A172 (cell line): ENCODE results near the gene CDK17. TPM values are rescaled to one million over a fixed set of nuclear protein-coding genes. Genes with fewer than 3 reads are reported as not detected.
A peak's percentile ranks its signal among the peaks of the same experiment; 100 is the strongest.

ENCODE experiments used
- DNase-seq: peaks from one replicate; pipeline ENCODE4 v3.0.0-alpha.2; 2015; ENCODE audit warnings: low spot score
- total RNA-seq: library from RNA; depleted of rRNA; stranded (reverse); fragments of >200 nt; shearing (Covaris generic); gene quantifications from 2 replicates; pipeline ENCODE4 v1.2.3, GENCODE V29; 2014

The CDK17 gene
- total RNA-seq, 1 experiment from 2014 or later, result 43.3 TPM

DNA sequence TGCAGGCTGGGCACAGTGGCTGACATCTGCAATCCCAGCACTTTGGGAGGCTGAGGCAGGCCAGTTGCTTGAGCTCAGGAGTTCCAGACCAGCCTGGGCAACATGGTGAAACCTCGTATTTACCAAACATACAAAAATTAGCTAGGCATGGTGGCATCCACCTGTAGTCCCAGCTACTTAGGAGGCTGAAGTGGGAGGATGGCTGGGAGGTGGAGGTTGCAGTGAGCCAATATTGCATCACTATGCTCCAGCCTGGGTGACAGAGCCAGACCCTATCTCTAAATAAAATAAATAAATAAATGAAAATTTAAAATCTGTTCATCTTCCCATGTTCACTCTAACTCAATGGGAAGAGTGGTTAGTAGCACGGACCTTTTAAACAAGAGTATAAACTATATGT is 134.8 kb downstream of the CDK17 start:
- no peak for DNase-seq

DNA sequence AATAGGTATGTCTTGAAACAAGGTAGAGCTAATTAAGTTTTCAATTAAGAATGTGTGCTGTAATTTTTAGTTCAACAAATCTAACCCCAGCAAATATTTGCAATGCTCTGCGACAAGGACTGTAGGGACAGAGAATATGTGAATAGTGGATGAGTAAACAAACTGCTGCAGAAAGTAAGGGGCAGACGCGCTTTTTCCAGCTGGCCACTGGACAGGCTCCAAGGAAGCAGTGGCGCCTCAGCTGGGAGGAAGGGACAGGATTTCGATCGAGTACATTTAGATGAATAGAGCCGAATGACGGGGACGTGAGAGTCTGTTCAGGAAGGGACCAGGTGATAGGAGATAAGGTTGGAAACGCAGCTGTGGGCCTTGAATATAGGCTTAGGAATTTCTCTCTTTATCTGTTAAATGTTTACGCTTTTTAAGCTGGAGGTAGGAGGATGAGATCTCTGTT is 136.8 kb downstream of the CDK17 start:
- DNase-seq, result no peak

DNA sequence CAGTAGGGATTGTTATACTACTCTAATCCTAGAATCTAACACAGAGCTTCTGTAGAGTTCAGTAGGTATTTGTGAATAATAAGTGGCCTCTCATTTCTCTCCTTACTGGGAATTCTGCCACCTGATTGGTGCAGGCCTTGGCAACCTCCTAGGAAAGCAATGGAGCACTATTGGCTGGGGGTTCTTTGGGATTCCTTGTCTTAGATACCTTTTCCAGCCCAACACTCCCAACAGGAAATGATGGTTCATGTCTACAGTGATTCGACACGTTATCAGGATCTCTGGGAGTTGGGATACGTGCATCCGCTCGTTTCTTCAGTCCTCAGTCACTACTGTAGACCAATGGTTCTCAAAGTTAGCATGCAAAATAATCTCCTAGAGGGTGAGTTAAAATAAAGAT is 138.7 kb downstream of the CDK17 start:
- no peak for DNase-seq

DNA sequence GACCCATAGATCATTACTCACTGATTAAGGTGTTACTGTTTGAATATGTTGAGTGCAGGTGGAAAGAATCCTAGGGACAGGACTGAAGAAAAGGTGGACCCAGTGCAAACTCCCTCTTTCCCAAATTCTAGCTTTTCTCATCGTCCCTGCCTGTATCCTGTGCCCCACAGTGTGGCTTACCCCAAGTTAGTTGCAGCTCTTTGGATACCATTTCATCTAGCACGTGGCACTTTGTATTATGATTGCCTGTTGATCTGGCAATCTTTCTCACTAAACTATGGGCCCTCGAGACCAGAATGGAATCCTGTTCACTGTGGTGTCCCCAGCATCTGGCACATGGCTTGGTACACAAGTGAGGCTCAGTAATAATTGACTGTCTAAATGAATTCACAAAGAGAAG is 139.6 kb downstream of the CDK17 start:
- DNase-seq, result no peak

DNA sequence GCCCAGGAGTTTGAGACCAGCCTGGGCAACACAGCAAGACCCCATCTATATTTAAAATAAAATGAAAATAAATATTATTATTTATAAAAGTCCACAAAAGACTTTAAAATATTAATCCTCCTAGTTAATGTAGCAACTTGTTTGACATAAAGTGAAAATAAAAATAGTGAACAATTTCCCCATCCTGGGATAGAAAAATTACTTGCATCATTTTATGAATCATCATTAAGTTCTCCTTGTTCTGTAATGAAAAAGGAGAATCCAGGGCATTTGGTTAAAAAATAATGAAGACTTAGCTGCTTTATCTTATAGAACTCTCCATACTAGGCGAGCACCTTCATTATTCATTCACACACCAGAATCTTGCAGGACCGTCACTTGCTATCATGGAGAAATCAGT is 140.0 kb downstream of the CDK17 start:
- DNase-seq, result no peak

DNA sequence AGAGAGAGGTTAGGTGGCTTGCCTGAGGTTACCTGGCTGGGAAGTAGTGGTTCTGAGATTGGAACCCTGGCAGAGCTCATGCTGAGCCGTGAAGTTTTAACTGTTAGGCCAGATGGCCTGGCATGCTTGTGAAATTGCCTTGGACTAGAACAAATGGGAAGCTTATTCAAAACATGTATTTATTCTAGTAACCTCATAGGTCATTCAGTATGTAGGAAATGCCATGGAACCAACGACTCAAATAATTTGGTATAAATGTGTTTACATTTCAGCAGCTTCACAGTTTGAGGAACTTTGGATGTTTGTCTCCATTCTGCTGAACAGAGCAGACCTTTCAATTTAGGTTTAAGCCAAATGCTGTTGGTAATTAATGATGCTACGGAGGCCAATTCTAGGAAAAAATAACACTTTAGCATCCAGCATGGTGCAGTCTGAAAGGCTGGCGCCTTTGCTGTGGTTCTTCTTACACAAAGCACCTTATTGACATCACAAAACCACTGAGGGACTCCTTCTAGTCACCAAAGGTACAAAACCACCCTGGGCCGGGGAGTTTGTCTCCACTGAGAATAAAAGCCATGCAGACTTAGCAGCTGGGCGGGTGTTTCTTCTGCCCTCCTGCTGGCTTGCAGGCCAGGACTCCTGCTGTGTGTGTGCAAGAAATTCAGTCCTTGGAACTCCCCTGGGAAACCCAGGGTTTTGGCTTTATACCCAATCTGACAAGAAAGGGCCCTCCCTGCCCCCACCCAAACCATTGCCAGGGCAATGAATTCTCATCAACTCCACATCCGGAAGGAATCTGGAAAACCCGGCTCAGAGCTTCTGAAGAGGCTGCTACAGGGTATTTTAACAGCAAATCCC is 141.9 kb downstream of the CDK17 start:
- DNase-seq, result peak; percentile 82

DNA sequence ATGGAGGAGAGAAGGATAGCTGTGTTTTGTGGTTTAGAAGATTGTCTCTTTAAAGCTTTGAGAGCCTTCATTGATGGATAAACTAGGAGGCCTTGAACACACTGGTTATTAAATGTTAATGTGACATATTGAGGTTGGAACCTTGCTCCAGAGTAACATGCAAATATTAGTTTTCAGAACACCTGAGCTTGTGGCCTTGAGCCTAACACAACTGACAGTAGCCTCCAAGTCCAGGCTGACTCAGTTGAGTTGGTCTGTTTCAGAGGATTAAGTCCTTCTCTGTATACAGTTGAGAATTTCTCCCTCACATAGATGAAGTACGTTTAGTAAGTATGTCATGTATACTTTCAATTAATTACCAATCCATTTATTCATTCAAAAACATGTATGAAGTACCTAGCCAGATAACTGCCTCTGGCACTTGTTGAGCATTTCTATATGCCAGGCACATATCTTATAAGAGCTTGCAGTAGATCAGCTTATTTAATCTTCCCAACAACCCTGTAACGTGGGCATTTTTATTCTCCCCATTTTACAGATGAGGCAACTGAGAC is 142.6 kb downstream of the CDK17 start:
- DNase-seq, result no peak

DNA sequence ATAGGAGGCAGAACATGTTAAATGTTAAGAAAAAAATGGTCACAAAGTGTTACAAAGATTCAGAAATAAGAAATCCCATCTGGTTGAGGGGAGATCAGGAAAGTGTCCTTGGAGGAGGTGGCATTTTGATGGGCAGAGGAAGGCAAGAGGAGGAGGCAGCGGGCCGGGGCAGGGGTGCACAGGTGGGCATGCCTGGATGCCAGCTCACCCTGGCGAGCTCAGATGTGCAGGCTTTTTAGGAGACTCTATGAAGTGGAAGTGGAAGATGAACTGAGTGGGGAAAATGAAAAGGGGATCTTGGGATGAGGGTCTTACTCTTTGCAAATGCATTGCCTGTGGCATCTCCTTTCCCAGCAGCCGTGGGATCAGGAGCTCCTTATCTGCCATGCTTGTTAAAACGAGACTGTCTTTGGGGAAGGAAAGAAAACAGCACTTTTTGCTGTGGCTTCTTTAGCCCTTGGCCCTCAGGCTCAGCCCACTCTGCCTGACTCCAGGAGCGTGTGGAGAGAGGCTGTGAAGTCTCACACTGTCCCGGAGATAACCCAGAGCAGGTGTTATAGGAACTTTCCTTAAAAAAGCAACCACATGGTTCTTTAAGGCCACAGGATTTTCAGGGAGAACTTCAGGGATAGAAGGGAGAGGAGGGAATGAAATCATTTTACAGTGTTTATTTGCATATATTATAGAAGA is 143.4 kb downstream of the CDK17 start:
- DNase-seq, result no peak

DNA sequence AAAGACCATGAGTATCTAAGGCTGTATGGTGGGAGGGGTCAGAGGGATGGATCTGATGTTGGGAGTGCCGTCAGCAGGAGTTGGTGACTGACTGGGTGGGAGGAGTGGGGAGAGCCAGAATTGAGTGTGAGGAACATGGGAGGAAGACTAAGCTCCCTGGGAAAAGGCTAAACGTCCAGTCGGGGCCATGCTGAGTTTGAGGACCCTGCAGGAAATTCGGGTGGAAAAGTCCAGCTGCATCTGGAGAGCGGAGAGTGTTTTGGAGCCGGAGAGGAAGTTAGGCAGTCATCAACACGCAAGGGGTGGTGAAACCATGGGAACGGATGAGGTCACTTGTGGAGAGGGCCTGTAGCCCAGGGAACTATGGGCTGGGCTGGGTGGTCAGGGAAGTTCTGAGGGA is 145.2 kb downstream of the CDK17 start:
- DNase-seq, result no peak

DNA sequence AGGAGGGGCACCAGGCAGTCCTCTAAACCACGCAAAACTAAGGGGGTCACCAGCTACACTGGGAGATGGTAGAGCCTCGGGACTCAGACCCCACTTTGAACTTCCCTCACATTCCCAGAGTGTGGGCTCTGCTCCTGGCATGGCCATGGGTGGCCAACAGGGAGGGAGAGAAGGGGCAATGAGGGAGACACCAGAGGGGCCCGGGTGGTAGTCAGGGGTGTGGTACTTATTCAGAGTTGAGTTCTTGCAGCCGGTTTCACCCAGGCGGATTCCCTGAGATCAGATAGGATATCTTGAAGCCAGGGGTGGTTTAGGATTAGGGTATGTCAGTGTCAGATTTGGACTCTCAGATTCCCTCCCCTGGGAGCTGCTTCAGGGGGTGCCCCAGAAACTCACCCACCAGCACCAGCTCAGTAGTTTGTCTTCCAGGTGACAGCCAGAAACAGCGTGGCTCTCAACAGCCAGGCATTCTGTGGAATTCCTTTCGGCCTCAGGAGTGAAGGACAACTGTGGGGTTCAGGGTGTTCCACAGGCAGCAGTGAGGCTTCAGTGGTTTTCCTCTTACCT is 150.0 kb downstream of the CDK17 start:
- DNase-seq, result no peak

DNA sequence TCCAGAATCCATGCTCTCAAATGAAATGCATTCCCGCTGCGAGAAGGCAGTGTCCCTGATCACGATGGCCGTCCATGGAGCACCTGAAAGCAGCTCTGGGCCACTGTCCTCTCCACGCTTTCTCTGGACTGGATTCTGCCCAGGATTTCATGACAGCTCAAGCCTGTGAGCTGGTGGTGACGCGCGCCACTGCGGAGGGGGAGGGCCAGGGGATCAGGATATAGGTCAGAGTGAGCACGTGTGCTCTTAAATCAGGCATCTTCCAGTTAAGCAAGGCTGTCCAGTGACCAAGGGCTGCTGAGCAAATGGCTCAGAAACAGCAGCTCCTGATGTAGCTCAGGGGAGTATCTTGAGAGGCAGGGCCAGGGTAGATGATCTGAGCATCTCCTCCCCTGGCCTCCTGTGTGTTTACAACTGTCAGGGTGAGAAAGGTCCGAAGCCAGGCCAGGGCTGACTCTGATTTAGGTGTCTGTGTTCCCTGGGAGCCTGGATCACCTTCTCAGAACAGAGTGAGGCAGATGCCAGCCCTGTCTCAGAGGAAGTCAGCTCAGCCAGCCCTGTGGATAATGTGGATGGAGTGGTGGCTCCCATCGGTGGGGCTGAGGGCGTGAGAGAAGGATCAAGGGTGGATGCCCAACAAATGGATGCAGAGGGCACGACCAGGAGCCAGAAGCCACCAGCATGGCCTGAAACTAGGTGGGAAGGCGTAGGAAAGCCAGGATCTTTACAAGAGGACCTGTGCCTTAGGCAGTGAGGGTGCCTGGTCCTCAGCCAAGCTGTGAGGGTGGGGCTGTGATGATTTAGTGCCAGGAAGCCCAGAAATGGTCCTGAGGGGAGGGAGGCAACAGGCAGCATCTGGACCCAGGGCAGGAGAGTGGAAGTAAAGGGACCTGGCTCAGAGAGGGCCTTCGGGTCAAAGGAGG is 150.8 kb downstream of the CDK17 start:
- peak; percentile 48 for DNase-seq

DNA sequence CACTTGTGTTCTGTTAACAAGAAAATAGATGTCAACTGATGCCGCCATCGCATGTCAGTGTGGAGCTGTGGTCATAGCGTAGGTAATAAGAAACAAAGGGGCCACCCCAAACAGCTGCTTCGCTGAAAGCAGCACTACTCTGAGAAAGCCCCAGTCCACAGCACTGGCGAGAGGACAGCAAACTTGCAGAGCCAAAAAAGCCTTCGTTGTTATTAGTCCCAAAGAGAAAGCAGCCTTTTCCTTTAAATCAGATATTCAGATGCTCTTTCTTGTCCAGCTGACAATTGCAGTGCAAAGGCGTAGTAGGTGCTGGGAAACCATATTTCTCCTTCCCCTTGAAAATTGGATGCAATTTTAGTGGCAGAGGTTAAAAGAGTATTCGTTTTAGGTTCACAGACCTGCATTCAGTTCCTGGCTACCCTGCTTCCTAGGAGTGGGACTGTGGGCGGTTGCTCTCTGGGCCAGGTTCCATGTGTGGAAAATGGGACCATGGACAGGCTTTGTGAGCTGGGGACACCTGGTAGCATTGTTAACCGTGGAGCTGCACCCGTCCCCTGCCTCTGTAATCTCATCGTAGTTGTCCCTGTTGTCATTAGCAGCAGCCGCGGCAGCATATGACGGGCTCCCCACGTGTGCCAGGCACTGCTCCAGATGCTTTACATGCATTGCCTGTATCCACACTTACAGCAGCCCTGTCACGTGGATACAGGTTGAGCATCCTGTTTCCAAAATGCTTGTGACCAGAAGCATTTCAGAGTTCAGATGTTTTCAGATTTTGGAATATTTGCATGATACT is 151.9 kb downstream of the CDK17 start:
- DNase-seq, result no peak

DNA sequence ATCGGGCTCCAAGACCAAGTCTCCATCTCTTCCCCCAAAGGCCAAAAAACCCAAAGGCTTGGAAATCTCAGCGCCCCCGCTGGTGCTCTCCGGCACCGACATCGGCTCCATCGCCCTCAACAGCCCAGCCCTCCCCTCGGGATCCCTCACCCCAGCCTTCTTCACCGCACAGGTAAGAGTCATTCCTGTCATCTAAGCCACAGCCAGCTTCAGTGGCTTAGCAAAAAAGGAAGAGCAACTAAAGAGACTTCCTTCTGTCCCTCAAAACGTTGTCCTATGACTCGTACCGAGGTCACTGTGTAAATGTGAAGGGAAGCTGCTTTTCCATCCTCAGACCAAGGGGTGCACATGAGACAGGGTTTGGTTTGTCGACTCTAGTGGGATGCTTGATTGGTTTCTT is 152.7 kb downstream of the CDK17 start:
- peak; percentile 47 for DNase-seq

DNA sequence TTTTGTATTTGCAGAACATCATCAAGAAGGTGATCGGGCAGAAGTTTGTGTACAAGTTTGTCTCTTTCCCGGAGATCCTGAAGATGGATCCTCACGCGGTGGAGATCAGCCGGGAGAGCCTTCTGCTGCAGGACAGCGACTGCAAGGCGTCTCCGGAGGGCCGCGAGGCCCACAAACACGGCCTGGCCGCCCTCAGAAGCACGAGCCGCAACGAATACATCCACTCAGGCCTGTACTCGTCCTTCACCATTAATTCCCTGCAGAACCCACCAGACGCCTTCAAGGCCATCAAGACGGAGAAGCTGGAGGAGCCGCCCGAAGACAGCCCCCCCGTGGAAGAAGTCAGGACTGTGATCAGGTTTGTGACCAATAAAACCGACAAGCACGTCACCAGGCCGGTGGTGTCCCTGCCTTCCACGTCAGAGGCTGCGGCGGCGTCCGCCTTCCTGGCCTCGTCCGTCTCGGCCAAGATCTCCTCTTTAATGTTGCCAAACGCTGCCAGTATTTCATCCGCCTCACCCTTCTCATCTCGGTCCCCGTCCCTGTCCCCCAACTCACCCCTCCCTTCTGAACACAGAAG is 153.2 kb downstream of the CDK17 start:
- no peak for DNase-seq

DNA sequence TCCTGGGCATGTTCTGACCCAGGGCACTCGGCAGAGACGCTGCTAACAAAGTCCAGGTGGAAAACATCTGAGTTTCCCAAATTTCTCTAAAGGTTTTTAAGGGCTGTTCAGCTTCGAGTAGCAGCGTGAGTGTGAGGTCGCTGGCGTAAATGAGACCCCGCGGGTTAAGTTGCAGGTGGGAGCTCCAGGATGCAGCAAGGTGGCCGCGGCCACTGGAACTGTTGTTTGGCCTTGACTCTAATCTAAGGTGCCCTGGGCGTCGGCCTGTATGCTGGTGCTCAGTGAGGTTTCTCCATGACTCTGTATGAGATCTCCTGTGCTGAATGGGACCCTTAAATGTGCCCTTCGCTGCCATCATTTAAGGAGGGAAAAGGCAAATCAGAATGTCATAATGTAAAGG is 155.4 kb downstream of the CDK17 start:
- DNase-seq, result no peak

DNA sequence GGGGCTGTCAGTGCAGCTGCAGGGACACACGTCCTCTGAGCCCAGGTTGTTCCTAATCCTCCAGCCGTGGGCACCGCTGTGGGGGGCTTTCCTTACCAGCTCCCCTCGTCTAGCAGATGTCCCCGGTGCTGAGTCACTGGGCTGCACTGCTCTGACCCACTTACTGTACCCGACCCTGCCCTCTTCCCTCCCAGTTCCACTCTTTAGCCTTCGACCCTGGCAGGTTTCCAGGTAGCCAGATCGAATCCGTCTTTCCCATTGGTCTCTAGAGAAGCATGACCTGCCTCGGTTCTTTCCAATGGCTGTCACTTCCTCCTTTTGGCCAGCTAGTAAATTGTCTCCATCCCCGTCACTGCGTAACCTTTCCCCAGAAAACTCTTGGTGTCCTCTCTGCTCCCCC is 157.6 kb downstream of the CDK17 start:
- no peak for DNase-seq

DNA sequence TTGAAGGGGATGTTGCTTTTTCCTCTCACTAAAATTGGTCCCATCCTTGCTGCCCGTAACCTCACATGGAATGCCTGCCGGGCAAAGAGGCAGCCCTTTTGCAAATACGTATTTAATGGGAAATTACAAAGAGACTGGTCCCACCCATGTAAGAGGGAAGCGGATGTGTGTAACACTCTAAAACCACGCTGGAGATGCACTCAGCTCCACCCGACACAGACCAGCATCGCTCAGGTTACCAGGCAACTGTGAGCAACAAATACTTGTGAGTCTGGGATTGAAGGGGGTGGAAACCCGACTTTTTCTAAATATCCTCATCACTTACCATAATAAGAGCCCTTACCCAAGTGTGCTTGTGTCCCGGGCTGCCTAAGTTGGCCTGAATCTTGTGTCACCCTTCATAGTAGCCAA is 158.4 kb downstream of the CDK17 start:
- DNase-seq, result no peak

DNA sequence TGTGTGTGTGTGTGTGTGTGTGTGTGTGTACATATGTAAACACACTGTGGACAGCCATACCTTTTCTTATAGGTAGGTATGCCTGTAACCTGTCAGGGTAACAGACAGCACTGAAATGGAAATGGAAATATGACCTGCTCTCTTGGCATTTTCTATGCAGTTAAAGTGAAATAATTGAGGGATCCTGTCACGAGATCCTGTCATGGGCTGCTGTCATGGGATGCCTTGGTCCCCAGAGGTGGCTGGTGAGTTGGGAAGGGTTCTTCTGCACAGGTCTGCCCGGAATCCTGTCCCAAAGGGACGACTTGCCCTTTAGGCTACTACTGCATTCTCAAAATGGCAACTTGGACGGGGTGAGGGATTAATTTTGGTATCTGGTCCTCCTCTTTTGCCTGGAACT is 158.8 kb downstream of the CDK17 start:
- DNase-seq, result no peak

DNA sequence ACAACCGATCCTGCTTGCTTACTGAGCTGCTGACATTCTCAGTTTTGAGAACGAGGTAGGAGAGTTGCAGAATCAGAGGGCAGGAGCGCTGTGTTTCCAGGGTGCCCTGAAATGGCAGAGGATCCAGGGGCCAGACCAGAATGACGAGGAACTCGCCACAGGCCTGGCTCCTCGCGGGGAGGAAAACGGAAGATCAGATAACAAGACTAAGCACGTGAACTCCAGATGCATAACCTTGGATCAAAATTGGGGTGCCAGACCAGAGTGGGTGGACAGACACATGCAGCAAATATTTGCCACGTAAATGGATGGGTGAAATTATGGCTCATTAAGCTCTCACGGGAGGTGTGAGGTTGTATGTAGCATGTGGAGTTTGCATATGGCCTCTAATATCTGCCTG is 159.6 kb downstream of the CDK17 start:
- DNase-seq, result no peak
